Neural cell (in vitro differentiated cells): ENCODE measurements around the gene FXYD4.

ENCODE experiments used
- EP300 ChIP-seq: fragments of 450-650 bp; conservative IDR thresholded peaks from 2 replicates; pipeline ENCODE4 v1.6.1; 2014; ENCODE audit warnings: antibody characterized with exemption, mild to moderate bottlenecking, moderate library complexity; ENCODE audit not compliant: poor library complexity, severe bottlenecking
- EZH2 ChIP-seq: fragments of 200-600, 300-800 bp; shearing (Covaris generic), sonication (generic); IDR thresholded peaks from 2 replicates; pipeline ENCODE4 v1.6.1; 2014; ENCODE audit warnings: antibody characterized with exemption, low read length, borderline replicate concordance, mild to moderate bottlenecking; ENCODE audit not compliant: insufficient read depth, poor library complexity, severe bottlenecking
- MXI1 ChIP-seq: fragments of 450-650 bp; conservative IDR thresholded peaks from 2 replicates; pipeline ENCODE4 v1.6.1; 2014; ENCODE audit warnings: antibody characterized with exemption, mild to moderate bottlenecking; ENCODE audit not compliant: poor library complexity, severe bottlenecking
- POLR2AphosphoS5 ChIP-seq: IDR thresholded peaks from 2 replicates; pipeline ENCODE4 v1.6.1; 2012
- SMC3 ChIP-seq: fragments of 450-650 bp; conservative IDR thresholded peaks from 2 replicates; pipeline ENCODE4 v1.6.1; 2014; ENCODE audit warnings: antibody characterized with exemption, mild to moderate bottlenecking, moderate library complexity; ENCODE audit not compliant: poor library complexity
- TAF1 ChIP-seq: IDR thresholded peaks from 2 replicates; pipeline ENCODE4 v1.6.1; 2012; ENCODE audit warnings: low read depth
- TF ChIP-seq, protein P1 (sequence below): fragments of 450-650 bp; IDR thresholded peaks from 2 replicates; pipeline ENCODE4 v1.5.1; 2014; ENCODE audit warnings: antibody characterized with exemption, mild to moderate bottlenecking, moderate library complexity; ENCODE audit not compliant: poor library complexity, severe bottlenecking
- TF ChIP-seq, protein P2 (sequence below): IDR thresholded peaks from 2 replicates; pipeline ENCODE4 v1.6.1; 2012; ENCODE audit warnings: borderline replicate concordance

DNA sequence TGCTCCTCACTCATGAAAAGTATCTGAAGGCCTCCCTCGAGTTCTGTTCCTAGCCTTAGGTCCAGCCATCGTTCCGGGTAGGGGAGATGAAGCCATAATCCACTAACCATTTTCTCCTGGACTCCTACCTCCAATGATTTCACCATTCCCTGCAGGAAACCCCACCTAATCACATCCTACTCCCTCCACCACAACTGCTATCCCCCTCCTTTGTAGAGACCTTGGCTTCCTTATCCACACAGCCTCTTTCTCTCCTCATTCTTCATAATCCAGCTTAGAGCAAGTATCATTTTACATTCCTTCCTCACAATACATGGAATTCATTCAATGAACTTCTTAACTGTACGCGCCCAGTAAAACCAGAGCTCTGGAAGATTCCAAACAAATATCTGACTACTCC is 18.9 kb downstream of the FXYD4 start:
- TF ChIP-seq, protein P1, sequence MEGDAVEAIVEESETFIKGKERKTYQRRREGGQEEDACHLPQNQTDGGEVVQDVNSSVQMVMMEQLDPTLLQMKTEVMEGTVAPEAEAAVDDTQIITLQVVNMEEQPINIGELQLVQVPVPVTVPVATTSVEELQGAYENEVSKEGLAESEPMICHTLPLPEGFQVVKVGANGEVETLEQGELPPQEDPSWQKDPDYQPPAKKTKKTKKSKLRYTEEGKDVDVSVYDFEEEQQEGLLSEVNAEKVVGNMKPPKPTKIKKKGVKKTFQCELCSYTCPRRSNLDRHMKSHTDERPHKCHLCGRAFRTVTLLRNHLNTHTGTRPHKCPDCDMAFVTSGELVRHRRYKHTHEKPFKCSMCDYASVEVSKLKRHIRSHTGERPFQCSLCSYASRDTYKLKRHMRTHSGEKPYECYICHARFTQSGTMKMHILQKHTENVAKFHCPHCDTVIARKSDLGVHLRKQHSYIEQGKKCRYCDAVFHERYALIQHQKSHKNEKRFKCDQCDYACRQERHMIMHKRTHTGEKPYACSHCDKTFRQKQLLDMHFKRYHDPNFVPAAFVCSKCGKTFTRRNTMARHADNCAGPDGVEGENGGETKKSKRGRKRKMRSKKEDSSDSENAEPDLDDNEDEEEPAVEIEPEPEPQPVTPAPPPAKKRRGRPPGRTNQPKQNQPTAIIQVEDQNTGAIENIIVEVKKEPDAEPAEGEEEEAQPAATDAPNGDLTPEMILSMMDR = no peak
- TF ChIP-seq TAF1 (no peak), POLR2AphosphoS5 (no peak), EZH2 (no peak), MXI1 (no peak), EP300 (no peak), SMC3 (no peak)
- TF ChIP-seq, protein P2, sequence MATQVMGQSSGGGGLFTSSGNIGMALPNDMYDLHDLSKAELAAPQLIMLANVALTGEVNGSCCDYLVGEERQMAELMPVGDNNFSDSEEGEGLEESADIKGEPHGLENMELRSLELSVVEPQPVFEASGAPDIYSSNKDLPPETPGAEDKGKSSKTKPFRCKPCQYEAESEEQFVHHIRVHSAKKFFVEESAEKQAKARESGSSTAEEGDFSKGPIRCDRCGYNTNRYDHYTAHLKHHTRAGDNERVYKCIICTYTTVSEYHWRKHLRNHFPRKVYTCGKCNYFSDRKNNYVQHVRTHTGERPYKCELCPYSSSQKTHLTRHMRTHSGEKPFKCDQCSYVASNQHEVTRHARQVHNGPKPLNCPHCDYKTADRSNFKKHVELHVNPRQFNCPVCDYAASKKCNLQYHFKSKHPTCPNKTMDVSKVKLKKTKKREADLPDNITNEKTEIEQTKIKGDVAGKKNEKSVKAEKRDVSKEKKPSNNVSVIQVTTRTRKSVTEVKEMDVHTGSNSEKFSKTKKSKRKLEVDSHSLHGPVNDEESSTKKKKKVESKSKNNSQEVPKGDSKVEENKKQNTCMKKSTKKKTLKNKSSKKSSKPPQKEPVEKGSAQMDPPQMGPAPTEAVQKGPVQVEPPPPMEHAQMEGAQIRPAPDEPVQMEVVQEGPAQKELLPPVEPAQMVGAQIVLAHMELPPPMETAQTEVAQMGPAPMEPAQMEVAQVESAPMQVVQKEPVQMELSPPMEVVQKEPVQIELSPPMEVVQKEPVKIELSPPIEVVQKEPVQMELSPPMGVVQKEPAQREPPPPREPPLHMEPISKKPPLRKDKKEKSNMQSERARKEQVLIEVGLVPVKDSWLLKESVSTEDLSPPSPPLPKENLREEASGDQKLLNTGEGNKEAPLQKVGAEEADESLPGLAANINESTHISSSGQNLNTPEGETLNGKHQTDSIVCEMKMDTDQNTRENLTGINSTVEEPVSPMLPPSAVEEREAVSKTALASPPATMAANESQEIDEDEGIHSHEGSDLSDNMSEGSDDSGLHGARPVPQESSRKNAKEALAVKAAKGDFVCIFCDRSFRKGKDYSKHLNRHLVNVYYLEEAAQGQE = no peak
